GM12878 (cell line): ENCODE results near the gene METRN. TPM values are rescaled to one million over a fixed set of nuclear protein-coding genes. Genes with fewer than 3 reads are reported as not detected.
A peak's percentile ranks its signal among the peaks of the same experiment; 100 is the strongest.

ENCODE experiments used
- ATAC-seq: fragments of 200-7000 bp; cut with Tn5 transposase; 3 replicates; pipeline ENCODE4 v1.9.1; 2020; ENCODE audit warnings: mild to moderate bottlenecking, moderate library complexity
- BruUV-seq: library from RNA; stranded (reverse); fragments of 400-500 nt; replicated peaks from 2 replicates; lab custom pipeline; 2021; lab: Mats Ljungman, UMichigan
- CTCF ChIA-PET: fragments of 300-600 bp; sonication (Branson Sonifier 250); formaldehyde crosslinking; extraction: SDS; loops from one replicate; lab custom pipeline; 2021; ENCODE audit warnings: inconsistent platforms; lab: Yijun Ruan, JAX
- POLR2A ChIA-PET: fragments of 350-600 bp; formaldehyde crosslinking; extraction: SDS; loops from one replicate; lab custom pipeline; 2021; ENCODE audit warnings: inconsistent platforms; lab: Charles Lee
- RAD21 ChIA-PET: fragments of 300-600 bp; sonication (Branson Sonifier 250); formaldehyde crosslinking; loops from one replicate; lab custom pipeline; 2023; ENCODE audit warnings: antibody characterized with exemption; ENCODE audit not compliant: unreplicated experiment; lab: Charles Lee
- SMC1A ChIA-PET: fragments of 300-600 bp; sonication (Branson Sonifier 250); formaldehyde crosslinking; loops from one replicate; lab custom pipeline; 2023; ENCODE audit not compliant: unreplicated experiment, uncharacterized antibody; lab: Charles Lee
- DNase-seq: peaks from one replicate; pipeline ENCODE4 v3.0.0-alpha.2; 2011; ENCODE audit warnings: low read depth, low spot score
- FAIRE-seq: peaks from 3 replicates; lab custom pipeline; 2011; peaks lifted over from hg19 to GRCh38; lab: Jason Lieb, UNC
- H2AFZ ChIP-seq: 2 replicates; pipeline ENCODE4 v1.6.0; 2011; ENCODE audit warnings: low read depth, low read length, control low read depth; ENCODE audit not compliant: control insufficient read depth
- H3K27ac ChIP-seq: 2 replicates; pipeline ENCODE4 v1.5.1; 2011; ENCODE audit warnings: control low read depth; ENCODE audit not compliant: control insufficient read depth, insufficient read depth
- H3K27me3 ChIP-seq, 2 experiments: replicated peaks in 1 of 2; 2 replicates each; pipeline versions ENCODE4 v1.6.0 to v1.6.1; 2011; ENCODE audit warnings: low read length in 1 of 2; ENCODE audit not compliant: control insufficient read depth in 2 of 2, insufficient read depth in 2 of 2
- H3K36me3 ChIP-seq, 2 experiments: 2 replicates each; pipeline ENCODE4 v1.5.1; 2011; ENCODE audit warnings: low read length in 1 of 2; ENCODE audit not compliant: control insufficient read depth in 2 of 2, insufficient read depth in 2 of 2
- H3K4me1 ChIP-seq: 2 replicates; pipeline ENCODE4 v1.6.1; 2011; ENCODE audit warnings: mild to moderate bottlenecking, low read length, moderate library complexity, mixed read lengths; ENCODE audit not compliant: control insufficient read depth, insufficient read depth
- H3K4me2 ChIP-seq: 2 replicates; pipeline ENCODE4 v1.6.0; 2011; ENCODE audit warnings: control low read depth; ENCODE audit not compliant: control insufficient read depth, insufficient read depth
- H3K4me3 ChIP-seq: fragments of 200-600 bp; sonication (generic); 2 replicates; pipeline ENCODE4 v1.5.1; 2016
- H3K79me2 ChIP-seq: 2 replicates; pipeline ENCODE4 v1.6.0; 2011; ENCODE audit warnings: low read length; ENCODE audit not compliant: control insufficient read depth, insufficient read depth
- H3K9ac ChIP-seq: 2 replicates; pipeline ENCODE4 v1.8.0; 2011; ENCODE audit warnings: low read length, control low read depth, mixed read lengths; ENCODE audit not compliant: control insufficient read depth, insufficient read depth
- H3K9me3 ChIP-seq: replicated peaks from 3 replicates; pipeline ENCODE4 v1.5.1; 2011; ENCODE audit warnings: mild to moderate bottlenecking, low read length; ENCODE audit not compliant: control insufficient read depth, insufficient read depth
- H4K20me1 ChIP-seq: 2 replicates; pipeline ENCODE4 v1.6.0; 2011; ENCODE audit not compliant: control insufficient read depth, insufficient read depth
- CBX3 ChIP-seq: fragments of 200-600 bp; sonication (generic); IDR thresholded peaks from 2 replicates; pipeline ENCODE4 v1.6.1; 2016; ENCODE audit warnings: low read depth, borderline replicate concordance
- CTCF ChIP-seq, 3 experiments: IDR thresholded peaks in 2 of 3; conservative IDR thresholded peaks in 1 of 3; 2 replicates each; pipeline ENCODE4 v1.5.1; 2011; ENCODE audit warnings: low read depth in 3 of 3, low read length in 3 of 3, mild to moderate bottlenecking in 3 of 3, control low read depth in 2 of 3, moderate library complexity in 2 of 3, inconsistent platforms in 1 of 3, mixed read lengths in 1 of 3; ENCODE audit not compliant: control insufficient read depth in 2 of 3, insufficient read depth in 1 of 3; ENCODE audit errors: extremely low read depth in 1 of 3
- HCFC1 ChIP-seq: fragments of 150-350 bp; IDR thresholded peaks from 2 replicates; pipeline ENCODE4 v1.6.1; 2014; ENCODE audit warnings: low read length
- TCF12 ChIP-seq: IDR thresholded peaks from 2 replicates; pipeline ENCODE4 v1.6.1; 2011; ENCODE audit warnings: low read depth, mild to moderate bottlenecking, low read length
- WGBS: methylation state at CpG from one replicate; pipeline ENCODE4 v1.1.6; 2016; ENCODE audit warnings: low lambda C conversion rate; ENCODE audit not compliant: insufficient replicate concordance, insufficient coverage; ENCODE audit errors: missing lambda C conversion rate; 5-methylcytosine and 5-hydroxymethylcytosine counted together
- in situ Hi-C: fragments of 300-500 bp; cut with MboI; formaldehyde crosslinking; loops from 9 replicates; pipeline ENCODE4 v1.14.3; 2018; ENCODE audit warnings: mixed read lengths
- intact Hi-C: fragments of 100-400 bp; cut with micrococcal nuclease; formaldehyde crosslinking; loops from one replicate; pipeline ENCODE4 v1.14.2; 2022; ENCODE audit not compliant: unreplicated experiment
- polyA plus RNA-seq, 11 experiments: library from polyadenylated mRNA; depleted of rRNA in 4 of 11; unstranded in 6 of 11; stranded (reverse) in 5 of 11; fragments of >200 nt; fragmentation: Nextera tagmentation in 4 of 11; fragmentation: Illumina TruSeq in 1 of 11; extraction: Ambion mirVana in 4 of 11; extraction: Trizol in 1 of 11; gene quantifications; 1 replicate in 1 of 11; 2 replicates in 10 of 11; pipeline versions ENCODE4 v1.2.1 to v1.2.3, GENCODE V29; 2011 to 2016; ENCODE audit warnings: inconsistent platforms in 2 of 11, missing spikeins in 2 of 11, low read depth in 1 of 11
- total RNA-seq, 4 experiments: library from RNA; depleted of rRNA in 3 of 4; stranded (reverse); fragments of >200 nt in 3 of 4; fragmentation: Illumina TruSeq in 1 of 4; extraction: Trizol in 1 of 4; gene quantifications; 2 replicates each; pipeline versions ENCODE4 v1.2.1 to v1.2.3, GENCODE V29; 2013 to 2021
- TF ChIP-seq, protein P1 (sequence below): fragments of 450-650 bp; IDR thresholded peaks from 2 replicates; pipeline ENCODE4 v1.6.1; 2016; ENCODE audit warnings: mild to moderate bottlenecking
- TF ChIP-seq, protein P2 (sequence below): fragments of 450-650 bp; IDR thresholded peaks from 2 replicates; pipeline ENCODE4 v1.6.1; 2018; ENCODE audit warnings: borderline replicate concordance, mild to moderate bottlenecking; ENCODE audit not compliant: partially characterized antibody

The METRN gene
- total and polyA plus RNA-seq, 10 of the 15 experiments (the other 5 are each of a cell fraction or from before 2014, with no cell fraction given), result 0.11 to 12.8 (median 1.1) TPM; not detected in 1

DNA sequence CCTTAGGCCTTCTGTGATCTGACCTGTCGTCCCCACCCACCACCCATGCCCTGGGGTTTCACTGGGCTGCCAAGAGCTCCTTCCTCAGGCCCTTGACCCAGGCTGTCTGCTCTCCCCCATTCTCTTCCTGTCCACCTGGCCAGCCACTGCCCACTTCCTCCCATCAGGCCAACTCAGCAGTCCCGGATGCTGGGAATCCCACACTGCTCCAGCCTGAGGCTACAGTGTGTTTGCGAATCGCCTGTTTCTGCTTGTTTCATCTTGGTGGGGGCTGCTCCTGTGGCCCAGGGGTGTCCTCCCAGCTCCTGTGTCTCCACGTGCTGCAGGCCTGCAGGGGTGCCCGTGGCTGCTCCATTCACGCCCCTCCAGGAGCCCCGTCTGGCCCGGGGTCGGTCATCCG lies 839 bp upstream of the METRN start:
- no peaks in the 10 kb centered on the region for H3K27me3 ChIP-seq
- RAD21 ChIA-PET, result no interaction called here
- 0 out of 2 replicates have a peak, but pooled peaks cover 2% of the 10 kb centered on the region for H4K20me1 ChIP-seq
- H3K4me1 ChIP-seq, result peaks cover 1% of the 10 kb centered on the region
- SMC1A ChIA-PET, result interaction anchor here (1.0 kb wide), 1 partner anchor 23 kb away, joined by 3 read pairs; no protein-coding TSS in a partner anchor
- DNase-seq (no peak), FAIRE-seq (no peak), ATAC-seq (no peak)
- H3K79me2 ChIP-seq, result no peaks in the 10 kb centered on the region
- H3K9ac ChIP-seq, result no peak overlapping the region
- H3K36me3 ChIP-seq, result no peaks in the 10 kb centered on the region
- H3K4me2 ChIP-seq, result no peak overlapping the region
- H3K9me3 ChIP-seq, result no peaks in the 10 kb centered on the region
- CTCF ChIA-PET, result interaction anchor here (0.6 to 2.2 kb wide), 4 partner anchors 23 to 98 kb away, joined by 3 to 9 read pairs (median 4); no protein-coding TSS in a partner anchor
- in situ Hi-C loops, result loop anchor here (5.0 kb wide), 1 partner anchor 73 kb away; the partner anchor contains the start of genes CHTF18 and RPUSD1
- no TSS peak for BruUV-seq
- H3K4me3 ChIP-seq, result no peak overlapping the region
- 48% methylated on average over 11 of the region's 11 CpGs for WGBS
- POLR2A ChIA-PET, result no interaction called here
- H3K27ac ChIP-seq, result no peak overlapping the region
- no peak overlapping the region for H2AFZ ChIP-seq
- intact Hi-C loops, result no loop called here
- TF ChIP-seq HCFC1, result no peak
- TF ChIP-seq, all 136 proteins: peak for 0

DNA sequence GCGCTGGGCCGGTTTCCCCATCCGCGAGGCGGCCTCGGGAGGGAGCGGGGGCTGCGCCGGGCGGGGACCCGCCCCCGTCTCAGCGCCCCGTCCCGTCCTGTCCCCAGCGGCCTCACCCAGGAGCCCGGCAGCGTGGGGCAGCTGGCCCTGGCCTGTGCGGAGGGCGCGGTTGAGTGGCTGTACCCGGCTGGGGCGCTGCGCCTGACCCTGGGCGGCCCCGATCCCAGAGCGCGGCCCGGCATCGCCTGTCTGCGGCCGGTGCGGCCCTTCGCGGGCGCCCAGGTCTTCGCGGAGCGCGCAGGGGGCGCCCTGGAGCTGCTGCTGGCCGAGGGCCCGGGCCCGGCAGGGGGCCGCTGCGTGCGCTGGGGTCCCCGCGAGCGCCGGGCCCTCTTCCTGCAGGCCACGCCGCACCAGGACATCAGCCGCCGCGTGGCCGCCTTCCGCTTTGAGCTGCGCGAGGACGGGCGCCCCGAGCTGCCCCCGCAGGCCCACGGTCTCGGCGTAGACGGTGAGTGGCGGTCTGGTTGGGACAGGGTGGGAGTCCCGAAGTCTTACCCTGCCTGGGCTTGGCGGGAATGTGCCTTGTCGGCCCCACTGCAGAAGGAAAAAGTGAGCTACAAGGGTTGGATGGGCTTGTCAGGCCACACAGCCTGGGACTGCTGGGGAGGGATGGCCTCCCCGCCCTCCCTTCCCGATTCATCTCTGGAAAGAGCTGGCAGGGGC lies 720 bp downstream of the METRN start:
- H3K27ac ChIP-seq, result no peak overlapping the region
- ChIA-PET CTCF (interaction anchor here (1.9 to 2.2 kb wide), 3 partner anchors 22 to 70 kb away, joined by 5 to 9 read pairs (median 6); partner anchors contain the start of gene CIAO3), SMC1A (interaction anchor here (0.7 to 1.0 kb wide), 2 partner anchors 10 to 17 kb away, joined by 3 read pairs; partner anchors contain the start of gene CCDC78), RAD21 (interaction anchor here (1.5 kb wide), 1 partner anchor 70 kb away, joined by 5 read pairs; no protein-coding TSS in a partner anchor), POLR2A (interaction anchor here (1.6 to 2.4 kb wide), 2 partner anchors 21 to 73 kb away, joined by 4 to 7 read pairs; partner anchors contain the start of genes CHTF18 and RPUSD1)
- BruUV-seq, result no TSS peak
- WGBS, result 2% methylated on average over 34 of the region's 74 CpGs
- H2AFZ ChIP-seq, result peak overlapping the region; percentile 58
- H4K20me1 ChIP-seq, result 0 out of 2 replicates have a peak, but pooled peaks cover 2% of the 10 kb centered on the region
- no peak for DNase-seq
- H3K36me3 ChIP-seq, result no peaks in the 10 kb centered on the region
- H3K9me3 ChIP-seq, result no peaks in the 10 kb centered on the region
- H3K79me2 ChIP-seq, result no peaks in the 10 kb centered on the region
- in situ Hi-C loops, result no loop called here
- H3K4me1 ChIP-seq, result peaks cover 10% of the 10 kb centered on the region
- H3K4me3 ChIP-seq, result peak overlapping the region; percentile 58
- peak overlapping the region; percentile 82 for H3K4me2 ChIP-seq
- ATAC-seq, result peak; percentile 13
- no peak overlapping the region for H3K9ac ChIP-seq
- FAIRE-seq, result no peak
- no peaks in the 10 kb centered on the region for H3K27me3 ChIP-seq
- intact Hi-C loops, result no loop called here
- TF ChIP-seq TCF12, result no peak
- TF ChIP-seq, protein P1, sequence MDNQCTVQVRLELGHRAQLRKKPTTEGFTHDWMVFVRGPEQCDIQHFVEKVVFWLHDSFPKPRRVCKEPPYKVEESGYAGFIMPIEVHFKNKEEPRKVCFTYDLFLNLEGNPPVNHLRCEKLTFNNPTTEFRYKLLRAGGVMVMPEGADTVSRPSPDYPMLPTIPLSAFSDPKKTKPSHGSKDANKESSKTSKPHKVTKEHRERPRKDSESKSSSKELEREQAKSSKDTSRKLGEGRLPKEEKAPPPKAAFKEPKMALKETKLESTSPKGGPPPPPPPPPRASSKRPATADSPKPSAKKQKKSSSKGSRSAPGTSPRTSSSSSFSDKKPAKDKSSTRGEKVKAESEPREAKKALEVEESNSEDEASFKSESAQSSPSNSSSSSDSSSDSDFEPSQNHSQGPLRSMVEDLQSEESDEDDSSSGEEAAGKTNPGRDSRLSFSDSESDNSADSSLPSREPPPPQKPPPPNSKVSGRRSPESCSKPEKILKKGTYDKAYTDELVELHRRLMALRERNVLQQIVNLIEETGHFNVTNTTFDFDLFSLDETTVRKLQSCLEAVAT, result no peak
- TF ChIP-seq, protein P2, sequence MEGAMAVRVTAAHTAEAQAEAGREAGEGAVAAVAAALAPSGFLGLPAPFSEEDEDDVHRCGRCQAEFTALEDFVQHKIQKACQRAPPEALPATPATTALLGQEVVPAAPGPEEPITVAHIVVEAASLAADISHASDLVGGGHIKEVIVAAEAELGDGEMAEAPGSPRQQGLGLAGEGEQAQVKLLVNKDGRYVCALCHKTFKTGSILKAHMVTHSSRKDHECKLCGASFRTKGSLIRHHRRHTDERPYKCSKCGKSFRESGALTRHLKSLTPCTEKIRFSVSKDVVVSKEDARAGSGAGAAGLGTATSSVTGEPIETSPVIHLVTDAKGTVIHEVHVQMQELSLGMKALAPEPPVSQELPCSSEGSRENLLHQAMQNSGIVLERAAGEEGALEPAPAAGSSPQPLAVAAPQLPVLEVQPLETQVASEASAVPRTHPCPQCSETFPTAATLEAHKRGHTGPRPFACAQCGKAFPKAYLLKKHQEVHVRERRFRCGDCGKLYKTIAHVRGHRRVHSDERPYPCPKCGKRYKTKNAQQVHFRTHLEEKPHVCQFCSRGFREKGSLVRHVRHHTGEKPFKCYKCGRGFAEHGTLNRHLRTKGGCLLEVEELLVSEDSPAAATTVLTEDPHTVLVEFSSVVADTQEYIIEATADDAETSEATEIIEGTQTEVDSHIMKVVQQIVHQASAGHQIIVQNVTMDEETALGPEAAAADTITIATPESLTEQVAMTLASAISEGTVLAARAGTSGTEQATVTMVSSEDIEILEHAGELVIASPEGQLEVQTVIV, result no peak
- TF ChIP-seq CBX3, result no peak
- 0 out of 6 replicates have a peak, but pooled peaks of 2 of the 3 experiments have one; percentile 1 to 15 for TF ChIP-seq CTCF (IDR thresholded peaks at IDR 0.05 in 2 of 3, conservative IDR thresholded peaks at IDR 0.05 in 1 of 3; ENCODE audit: control insufficient read depth in 2 of 3, extremely low read depth in 1 of 3, insufficient read depth in 1 of 3, low read depth in 3 of 3, low read length in 3 of 3)
